Neural progenitor cell (in vitro differentiated cells): ENCODE measurements around the gene ZCCHC10.

Source experiments
- CTCF ChIP-seq: fragments of 200-600 bp; sonication (generic); IDR thresholded peaks from 2 replicates; pipeline ENCODE4 v1.5.1; 2017; ENCODE audit warnings: antibody characterized with exemption, mild to moderate bottlenecking
- EZH2phosphoT487 ChIP-seq: fragments of 200-600 bp; sonication (generic); IDR thresholded peaks from 2 replicates; pipeline ENCODE4 v1.6.1; 2017; ENCODE audit warnings: antibody characterized with exemption

DNA sequence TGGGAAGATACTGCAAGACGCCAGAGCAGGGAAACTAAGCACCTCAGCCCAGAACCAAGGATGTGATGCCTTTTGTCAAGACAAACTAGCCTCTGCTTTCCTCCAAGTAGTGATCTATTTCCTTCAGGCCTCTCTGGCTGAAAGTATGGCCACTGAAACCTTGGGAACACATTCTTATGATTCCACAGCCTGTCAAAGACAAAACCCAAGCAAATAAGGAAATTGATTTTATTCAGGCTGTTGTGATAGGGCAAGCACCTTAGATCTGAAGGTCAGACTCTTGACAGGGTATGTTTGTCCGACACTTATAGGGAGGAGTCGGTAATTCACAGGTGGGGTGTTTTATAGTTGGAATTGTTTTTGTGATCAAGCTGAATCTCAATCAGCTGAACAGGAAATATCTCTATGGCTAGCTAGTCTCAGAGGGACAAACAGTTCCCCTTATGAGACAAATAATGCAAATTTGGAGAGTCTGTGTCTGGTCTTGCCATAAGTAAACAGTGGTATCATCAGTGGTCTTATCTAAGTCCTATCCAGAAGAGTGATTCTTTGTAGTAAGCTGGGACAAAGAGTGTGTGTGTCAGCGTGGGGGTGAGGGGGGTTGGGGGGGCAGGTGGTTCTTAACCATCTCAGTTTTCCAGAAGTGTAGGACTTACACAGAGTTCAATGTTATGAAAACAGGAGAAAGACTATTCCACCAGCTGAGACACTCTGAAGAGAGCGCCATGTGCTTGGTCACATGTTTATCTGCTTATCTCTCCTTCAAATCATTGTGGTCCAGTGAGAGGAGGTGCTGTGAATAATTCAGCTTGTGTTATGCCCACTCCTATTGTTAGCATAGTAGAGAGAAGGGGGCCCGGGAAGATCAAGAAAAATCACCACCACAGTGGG lies 6.7 kb upstream of the ZCCHC10 start:
- TF ChIP-seq CTCF (no peak), EZH2phosphoT487 (no peak)
